8988T (cell line): ENCODE results near the gene EXD3.
"Not testable (repeated sequence)": the region's sequence is repeated elsewhere in the genome, so short reads cannot be mapped to it uniquely, and the experiment has no call there.

Experiments used
- DNase-seq: peaks from one replicate; pipeline ENCODE4 v3.0.0; 2011

The EXD3 gene

DNA sequence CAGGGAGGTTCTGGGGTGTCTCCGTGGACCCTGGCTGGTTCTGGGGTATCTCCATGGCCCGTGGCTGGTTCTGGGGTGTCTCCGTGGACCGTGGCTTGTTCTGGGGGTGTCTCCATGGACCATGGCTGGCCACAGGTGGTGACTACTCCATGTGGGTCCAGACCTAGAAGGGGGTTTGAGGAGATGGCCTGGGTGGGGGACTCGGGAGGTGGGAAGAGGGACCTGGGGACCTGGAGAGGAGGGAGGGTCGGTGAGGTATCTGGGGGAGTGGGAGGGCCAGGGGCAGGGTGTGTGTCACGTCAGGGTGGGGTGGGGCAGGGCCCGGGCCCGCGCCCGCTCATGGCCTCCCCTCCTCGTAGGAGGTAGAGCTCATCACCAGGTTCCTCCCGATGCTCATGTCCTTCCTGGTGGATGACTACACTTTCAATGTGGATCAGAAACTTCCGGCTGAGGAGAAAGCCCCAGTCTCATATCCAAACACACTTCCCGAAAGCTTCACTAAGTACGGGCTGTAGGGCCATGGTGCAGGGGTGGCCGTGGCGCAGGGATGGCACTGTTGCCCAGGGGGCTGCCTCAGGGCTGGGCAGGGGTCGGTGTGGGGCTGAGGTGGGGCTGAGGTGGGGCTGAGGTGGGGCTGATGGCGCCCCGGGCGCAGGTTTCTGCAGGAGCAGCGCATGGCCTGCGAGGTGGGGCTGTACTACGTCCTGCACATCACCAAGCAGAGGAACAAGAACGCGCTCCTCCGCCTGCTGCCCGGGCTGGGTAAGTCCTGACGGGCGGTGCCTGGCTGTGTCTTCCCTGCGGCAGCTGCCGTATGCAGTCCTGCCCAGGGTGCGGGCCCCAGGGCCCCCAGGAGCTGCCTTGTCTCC, 156.1 kb downstream of the EXD3 start:
- DNase-seq: no peak

- DNase-seq: no peak
Measured at GRCh38 chr9:137266162-137266527, 156.8 kb downstream of the EXD3 start.

DNA sequence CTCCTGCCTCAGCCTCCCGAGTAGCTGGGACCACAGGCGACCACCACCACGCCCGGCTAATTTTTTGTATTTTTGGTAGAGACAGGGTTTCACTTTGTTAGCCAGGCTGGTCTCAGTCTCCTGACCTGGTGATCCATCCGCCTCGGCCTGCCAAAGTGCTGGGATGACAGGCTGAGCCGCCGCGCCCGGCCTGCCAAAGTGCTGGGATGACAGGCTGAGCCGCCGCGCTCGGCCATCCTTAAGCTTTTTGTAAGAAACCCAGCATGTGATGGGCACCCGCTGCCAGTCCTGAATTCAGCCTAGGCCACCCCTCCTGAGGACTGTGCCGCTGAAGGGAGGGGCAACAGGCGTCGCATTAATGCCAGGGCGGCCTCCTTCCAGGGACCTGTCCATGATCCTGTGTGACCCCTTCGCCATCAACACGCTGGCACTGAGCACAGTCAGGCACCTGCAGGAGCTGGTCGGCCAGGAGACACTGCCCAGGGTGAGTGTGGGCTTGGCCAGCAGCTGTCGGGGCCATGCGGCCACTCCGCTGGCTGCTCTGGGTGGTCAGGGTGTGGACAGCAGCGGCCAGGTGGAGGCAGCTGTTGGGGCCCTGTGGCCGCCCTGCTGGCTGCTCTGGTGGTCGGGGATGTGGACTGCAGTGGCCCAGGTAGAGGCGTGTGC, 157.3 kb downstream of the EXD3 start:
- no peak for DNase-seq

- no peak for DNase-seq
Measured at GRCh38 chr9:137264067-137264466, 158.9 kb downstream of the EXD3 start.

GRCh38 chr9:137263506-137263905, 159.5 kb downstream of the EXD3 start:
- no peak for DNase-seq

GRCh38 chr9:137262909-137263285, 160.1 kb downstream of the EXD3 start:
- no peak for DNase-seq

DNA sequence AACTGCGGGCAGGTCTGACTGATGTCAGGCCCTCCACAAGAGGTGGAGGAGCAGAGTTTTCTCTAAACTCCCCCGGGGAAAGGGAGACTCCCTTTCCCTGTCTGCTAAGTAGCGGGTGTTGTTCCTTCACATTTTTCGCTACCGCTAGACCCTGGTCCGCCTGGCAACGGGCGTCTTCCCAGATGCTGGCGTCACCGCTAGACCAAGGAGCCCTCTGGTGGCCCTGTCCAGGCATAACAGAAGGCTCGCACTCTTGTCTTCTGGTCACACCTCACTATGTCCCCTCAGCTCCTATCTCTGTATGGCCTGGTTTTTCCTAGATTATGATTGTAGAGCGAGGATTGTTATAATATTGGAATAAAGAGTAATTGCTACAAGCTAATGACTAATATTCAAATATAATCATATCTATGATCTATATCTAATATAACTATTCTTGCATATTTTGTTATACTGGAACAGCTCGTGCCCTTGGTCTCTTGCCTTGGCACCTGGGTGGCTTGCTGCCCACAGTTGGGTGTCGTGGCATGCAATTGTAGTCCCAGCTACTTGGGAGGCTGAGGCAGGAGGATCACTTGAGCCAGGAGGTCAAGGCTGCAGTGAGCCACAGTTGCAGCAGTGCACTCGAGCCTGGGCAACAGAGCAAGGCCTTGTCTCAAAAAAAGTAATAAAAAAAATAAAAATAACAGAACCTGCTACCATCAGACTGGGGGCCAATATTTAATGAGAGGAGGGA, 160.6 kb downstream of the EXD3 start:
- DNase-seq: not testable (repeated sequence)
